GM13977 (cell line): ENCODE data around the gene MPV17L.
"Not testable (repeated sequence)": the region's sequence is repeated elsewhere in the genome, so short reads cannot be mapped to it uniquely, and the experiment has no call there.

Experiments used
- DNase-seq: peaks from one replicate; pipeline ENCODE4 v3.0.0; 2012; ENCODE audit warnings: low spot score
- CTCF ChIP-seq: IDR thresholded peaks from 2 replicates; pipeline ENCODE4 v1.5.1; 2012; ENCODE audit warnings: mild to moderate bottlenecking, control low read depth; ENCODE audit not compliant: insufficient read depth; ENCODE audit errors: extremely low read depth, missing control alignments
- in situ Hi-C: fragments of 300-500 bp; cut with MboI; formaldehyde crosslinking; loops from one replicate; pipeline ENCODE4 v1.12.0; 2022; ENCODE audit warnings: low sequenced_read_pairs, low pct_unique_long_range_greater_than_20kb, mixed read lengths, inconsistent platforms; ENCODE audit not compliant: unreplicated experiment

The MPV17L gene

GRCh38 chr16:15415511-15415985, 20.0 kb downstream of the MPV17L start:
- in situ Hi-C loops = no loop called here

GRCh38 chr16:15417197-15417596, 21.6 kb downstream of the MPV17L start:
- no peak for TF ChIP-seq CTCF
- in situ Hi-C loops = no loop called here
- DNase-seq = no peak

More at GRCh38 chr16:15415511-15415985, 20.0 kb downstream of the MPV17L start:
- no peak for TF ChIP-seq CTCF
- DNase-seq = no peak

GRCh38 chr16:15418206-15418605, 22.7 kb downstream of the MPV17L start:
- no peak for TF ChIP-seq CTCF
- in situ Hi-C loops = no loop called here
- DNase-seq = no peak

GRCh38 chr16:15421696-15422095, 26.1 kb downstream of the MPV17L start:
- DNase-seq, in situ Hi-C loops: not testable (repeated sequence)

GRCh38 chr16:15422222-15422621, 26.7 kb downstream of the MPV17L start:
- TF ChIP-seq CTCF = no peak
- DNase-seq = no peak
- in situ Hi-C loops = no loop called here

GRCh38 chr16:15425861-15426260, 30.3 kb downstream of the MPV17L start:
- in situ Hi-C loops = loop anchor here (25.0 kb wide), 1 partner anchor 286 kb away; no protein-coding TSS in a partner anchor
- DNase-seq = no peak
- TF ChIP-seq CTCF = no peak

- in situ Hi-C loops = loop anchor here (25.0 kb wide), 1 partner anchor 286 kb away; no protein-coding TSS in a partner anchor
- TF ChIP-seq CTCF = no peak
- no peak for DNase-seq
Measured at GRCh38 chr16:15426796-15427195, 31.2 kb downstream of the MPV17L start.
